Lung (tissue), 12 donors: ENCODE measurements around the gene RXRG. TPM values are rescaled to one million over a fixed set of nuclear protein-coding genes. Genes with fewer than 3 reads are reported as not detected.
A peak's percentile ranks its signal among the peaks of the same experiment; 100 is the strongest.

Experiments
- ATAC-seq: fragments of 200-7000 bp; cut with Tn5 transposase; one replicate; pipeline ENCODE4 v1.9.1; 2020; ENCODE audit warnings: moderate number of reproducible peaks; ENCODE audit not compliant: insufficient read depth, low FRiP score
- DNase-seq, 3 donors: peaks; one replicate each; pipeline ENCODE4 v3.0.0-alpha.2; 2013 to 2017
- H3K27ac ChIP-seq, 2 donors: one replicate each; pipeline ENCODE4 v1.5.1; 2013; ENCODE audit warnings: mild to moderate bottlenecking in 2 of 2, moderate library complexity in 2 of 2, control low read depth in 1 of 2, inconsistent platforms in 1 of 2, low read depth in 1 of 2, low read length in 1 of 2
- H3K27me3 ChIP-seq, 3 donors: one replicate each; pipeline ENCODE4 v1.5.1; 2013; ENCODE audit warnings: low read length in 2 of 3; ENCODE audit not compliant: control insufficient read depth in 3 of 3, insufficient read depth in 3 of 3
- H3K36me3 ChIP-seq, 4 donors: one replicate each; pipeline ENCODE4 v1.5.1; 2013; ENCODE audit warnings: low read length in 4 of 4, mild to moderate bottlenecking in 1 of 4, moderate library complexity in 1 of 4; ENCODE audit not compliant: control insufficient read depth in 4 of 4, insufficient read depth in 4 of 4
- H3K4me1 ChIP-seq, 5 donors: one replicate each; pipeline ENCODE4 v1.5.1; 2013; ENCODE audit warnings: low read length in 5 of 5, mild to moderate bottlenecking in 2 of 5, moderate library complexity in 1 of 5; ENCODE audit not compliant: control insufficient read depth in 5 of 5, insufficient read depth in 5 of 5
- H3K4me3 ChIP-seq: one replicate; pipeline ENCODE4 v1.5.1; 2013; ENCODE audit warnings: mild to moderate bottlenecking, control low read depth, moderate library complexity
- H3K9ac ChIP-seq, 2 donors: one replicate each; pipeline ENCODE4 v1.5.1; 2013; ENCODE audit warnings: low read length in 2 of 2, control low read depth in 1 of 2; ENCODE audit not compliant: insufficient read depth in 1 of 2
- H3K9me3 ChIP-seq, 4 donors: one replicate each; pipeline ENCODE4 v1.5.1; 2013; ENCODE audit warnings: low read length in 3 of 4, mild to moderate bottlenecking in 1 of 4, moderate library complexity in 1 of 4; ENCODE audit not compliant: control insufficient read depth in 4 of 4, insufficient read depth in 3 of 4
- CTCF ChIP-seq: IDR thresholded peaks from 2 replicates; pipeline ENCODE4 v1.5.1; 2012; ENCODE audit warnings: mild to moderate bottlenecking; ENCODE audit errors: control extremely low read depth, extremely low read depth
- WGBS, 2 donors: extraction: QIAGEN DNeasy Blood & Tissue Kit; methylation state at CpG; one replicate each; pipeline ENCODE4 v1.1.7; 2013; 5-methylcytosine and 5-hydroxymethylcytosine counted together
- polyA plus RNA-seq, 2 donors: library from polyadenylated mRNA; stranded (reverse); fragments of 200-250 nt; gene quantifications; one replicate each; pipeline ENCODE4 v1.2.1, GENCODE V29; 2013
- total RNA-seq, 2 donors: library from RNA; depleted of rRNA in 1 of 2; stranded (reverse); fragments of >200 nt in 1 of 2; gene quantifications; one replicate each; pipeline ENCODE4 v1.2.1, GENCODE V29; 2014 to 2021
- donor health status: control.
- donor health status: control.
- donor health status: Bipolar disorder and iron deficiency.
- donor health status: healthy.
- donor health status: DM: yes; HTN: yes; CAD: no.

RXRG gene
- total and polyA plus RNA-seq, 4 donors, result 0.55 to 3.0 (median 1.7) TPM

- no peak for TF ChIP-seq CTCF
- Histone ChIP-seq H3K4me3 (no peak overlapping the region), H3K27ac (no peak overlapping the region), H3K27me3 (no peaks in the 10 kb centered on the region), H3K36me3 (peaks cover 0 to 14% (median 5%) of the 10 kb centered on the region in 4 donors), H3K4me1 (peaks cover 0 to 10% (median 1%) of the 10 kb centered on the region in 5 donors), H3K9ac (no peak overlapping the region), H3K9me3 (no peaks in the 10 kb centered on the region)
- 95 to 96% methylated on average over 3 of the region's 3 CpGs for WGBS, 2 donors
- no peak for ATAC-seq
- DNase-seq, result no peak
Observed at GRCh38 chr1:165414620-165415019, 30.3 kb downstream of the RXRG start.

- TF ChIP-seq CTCF, result no peak
- H3K4me3 ChIP-seq, result no peak overlapping the region
- H3K27ac ChIP-seq, result no peak overlapping the region
- no peaks in the 10 kb centered on the region for H3K27me3 ChIP-seq
- peaks cover 0 to 9% (median 3%) of the 10 kb centered on the region in 4 donors for H3K36me3 ChIP-seq
- H3K9me3 ChIP-seq, result peaks cover 0 to 1% (median 0%) of the 10 kb centered on the region in 4 donors
- no peak overlapping the region for H3K9ac ChIP-seq
- ATAC-seq, result no peak
- no peak for DNase-seq
- 63 to 75% methylated on average over 2 of the region's 2 CpGs for WGBS, 2 donors
- peaks cover 0 to 14% (median 4%) of the 10 kb centered on the region in 5 donors for H3K4me1 ChIP-seq
Observed at GRCh38 chr1:165411396-165411795, 33.5 kb downstream of the RXRG start.

- WGBS, 2 donors, result 82 to 85% methylated on average over 4 of the region's 4 CpGs
- peak; percentile 55 to 86 (median 80) for DNase-seq
Observed at GRCh38 chr1:165409657-165410358, 35.1 kb downstream of the RXRG start.

More at GRCh38 chr1:165409657-165410358, 35.1 kb downstream of the RXRG start:
- H3K4me3 ChIP-seq, result no peak overlapping the region
- peaks cover 0 to 3% (median 0%) of the 10 kb centered on the region in 4 donors for H3K36me3 ChIP-seq
- no peaks in the 10 kb centered on the region for H3K27me3 ChIP-seq
- no peak overlapping the region for H3K27ac ChIP-seq
- peaks cover 0 to 1% (median 0%) of the 10 kb centered on the region in 4 donors for H3K9me3 ChIP-seq
- H3K4me1 ChIP-seq, result peaks cover 0 to 14% (median 4%) of the 10 kb centered on the region in 5 donors
- no peak for ATAC-seq
- TF ChIP-seq CTCF, result no peak
- no peak overlapping the region for H3K9ac ChIP-seq
